Smooth muscle cell (in vitro differentiated cells): Measurements from ENCODE around the gene PLCL2. TPM values are rescaled to one million over a fixed set of nuclear protein-coding genes. Genes with fewer than 3 reads are reported as not detected.

Source experiments
- DNase-seq: peaks from one replicate; lab custom pipeline; 2025; ENCODE audit not compliant: unreplicated experiment; lab: John Stamatoyannopoulos, UW
- H2AFZ ChIP-seq: fragments of 200-600 bp; sonication (generic); 2 replicates; pipeline ENCODE4 v1.6.0; 2016; ENCODE audit warnings: antibody characterized with exemption, low read depth, mild to moderate bottlenecking
- H3F3A ChIP-seq: fragments of 200-600 bp; sonication (generic); 2 replicates; pipeline ENCODE4 v1.6.0; 2017; ENCODE audit warnings: antibody characterized with exemption, low read depth
- H3K27ac ChIP-seq: fragments of 200-600 bp; sonication (generic); 2 replicates; pipeline ENCODE4 v1.5.1; 2016; ENCODE audit warnings: low read depth, mild to moderate bottlenecking
- H3K27me3 ChIP-seq: fragments of 200-600 bp; sonication (generic); 2 replicates; pipeline ENCODE4 v1.6.1; 2016; ENCODE audit warnings: low read depth, mild to moderate bottlenecking
- H3K36me3 ChIP-seq: fragments of 200-600 bp; sonication (generic); 2 replicates; pipeline ENCODE4 v1.5.1; 2016; ENCODE audit warnings: low read depth
- H3K4me1 ChIP-seq: fragments of 200-600 bp; sonication (generic); 2 replicates; pipeline ENCODE4 v1.5.1; 2016; ENCODE audit warnings: low read depth
- H3K4me2 ChIP-seq: fragments of 200-600 bp; sonication (generic); 2 replicates; pipeline ENCODE4 v1.6.0; 2016; ENCODE audit warnings: mild to moderate bottlenecking
- H3K4me3 ChIP-seq: fragments of 200-600 bp; sonication (generic); 2 replicates; pipeline ENCODE4 v1.5.1; 2016; ENCODE audit warnings: mild to moderate bottlenecking
- H3K79me2 ChIP-seq: fragments of 200-600 bp; sonication (generic); 2 replicates; pipeline ENCODE4 v1.6.0; 2016; ENCODE audit warnings: low read depth, mild to moderate bottlenecking
- H3K9ac ChIP-seq: fragments of 200-600 bp; sonication (generic); 2 replicates; pipeline ENCODE4 v1.6.0; 2016; ENCODE audit warnings: low read depth
- H3K9me3 ChIP-seq: fragments of 200-600 bp; sonication (generic); replicated peaks from 2 replicates; pipeline ENCODE4 v1.5.1; 2016; ENCODE audit warnings: low read depth
- H4K20me1 ChIP-seq: fragments of 200-600 bp; sonication (generic); 2 replicates; pipeline ENCODE4 v1.6.0; 2016; ENCODE audit warnings: low read depth
- CTCF ChIP-seq: fragments of 200-600 bp; sonication (generic); IDR thresholded peaks from 2 replicates; pipeline ENCODE4 v1.5.1; 2017; ENCODE audit warnings: borderline replicate concordance, mild to moderate bottlenecking, antibody characterized with exemption; ENCODE audit not compliant: insufficient read depth, poor library complexity, severe bottlenecking
- WGBS: methylation state at CpG from one replicate; pipeline ENCODE4 v1.1.7; 2016; ENCODE audit warnings: low lambda C conversion rate; 5-methylcytosine and 5-hydroxymethylcytosine counted together
- polyA plus RNA-seq: library from polyadenylated mRNA; unstranded; fragments of >200 nt; fragmentation: Nextera tagmentation; extraction: Ambion mirVana; gene quantifications from 2 replicates; pipeline ENCODE4 v1.2.1, GENCODE V29; 2016
- total RNA-seq: library from RNA; depleted of rRNA; stranded (reverse); fragments of >200 nt; gene quantifications from 2 replicates; pipeline ENCODE4 v1.2.3, GENCODE V29; 2014

Gene PLCL2
- total and polyA plus RNA-seq, 2 experiments from 2014 or later, result 2.1 to 5.0 TPM

GRCh38 chr3:16868513-16868912 is 16.2 kb upstream of the PLCL2 start:
- H3K9me3 ChIP-seq, result no peaks in the 10 kb centered on the region
- no peak for TF ChIP-seq CTCF
- 95% methylated on average over 1 of the region's 1 CpG for WGBS
- H3K36me3 ChIP-seq, result no peaks in the 10 kb centered on the region
- H3K4me3 ChIP-seq, result no peak overlapping the region
- DNase-seq, result no peak
- peaks cover 8% of the 10 kb centered on the region for H3K4me1 ChIP-seq
- H3K9ac ChIP-seq, result no peak overlapping the region
- H2AFZ ChIP-seq, result no peak overlapping the region
- H3F3A ChIP-seq, result no peaks in the 10 kb centered on the region
- H3K79me2 ChIP-seq, result no peaks in the 10 kb centered on the region
- no peak overlapping the region for H3K27ac ChIP-seq
- H3K27me3 ChIP-seq, result no peaks in the 10 kb centered on the region
- H3K4me2 ChIP-seq, result no peak overlapping the region
- H4K20me1 ChIP-seq, result no peaks in the 10 kb centered on the region

GRCh38 chr3:16869261-16870005 is 15.3 kb upstream of the PLCL2 start:
- Histone ChIP-seq H3K9me3 (no peaks in the 10 kb centered on the region), H3K27me3 (no peaks in the 10 kb centered on the region), H3K4me1 (peaks cover 8% of the 10 kb centered on the region), H4K20me1 (no peaks in the 10 kb centered on the region), H3K4me2 (no peak overlapping the region), H3K9ac (no peak overlapping the region), H3K27ac (no peak overlapping the region), H3K36me3 (no peaks in the 10 kb centered on the region), H2AFZ (no peak overlapping the region), H3K4me3 (no peak overlapping the region), H3F3A (no peaks in the 10 kb centered on the region), H3K79me2 (no peaks in the 10 kb centered on the region)
- no peak for TF ChIP-seq CTCF
- WGBS, result 65% methylated on average over 2 of the region's 2 CpGs
- DNase-seq, result no peak

- WGBS, result 43% methylated on average over 6 of the region's 6 CpGs
- H3K4me2 ChIP-seq, result peak overlapping the region; percentile 68
Measured at GRCh38 chr3:16871915-16872842, 12.6 kb upstream of the PLCL2 start.

More at GRCh38 chr3:16871915-16872842, 12.6 kb upstream of the PLCL2 start:
- TF ChIP-seq CTCF, result no peak
- no peak overlapping the region for H3K4me3 ChIP-seq
- H3K9ac ChIP-seq, result no peak overlapping the region
- peaks cover 4% of the 10 kb centered on the region for H3F3A ChIP-seq
- no peaks in the 10 kb centered on the region for H3K79me2 ChIP-seq
- no peak for DNase-seq
- no peaks in the 10 kb centered on the region for H3K36me3 ChIP-seq
- H3K27me3 ChIP-seq, result no peaks in the 10 kb centered on the region
- H2AFZ ChIP-seq, result no peak overlapping the region
- peaks cover 8% of the 10 kb centered on the region for H3K4me1 ChIP-seq
- peak overlapping the region; percentile 66 for H3K27ac ChIP-seq
- H3K9me3 ChIP-seq, result no peaks in the 10 kb centered on the region
- H4K20me1 ChIP-seq, result no peaks in the 10 kb centered on the region
